Measurements from ENCODE around the gene ZCWPW2.

DNA sequence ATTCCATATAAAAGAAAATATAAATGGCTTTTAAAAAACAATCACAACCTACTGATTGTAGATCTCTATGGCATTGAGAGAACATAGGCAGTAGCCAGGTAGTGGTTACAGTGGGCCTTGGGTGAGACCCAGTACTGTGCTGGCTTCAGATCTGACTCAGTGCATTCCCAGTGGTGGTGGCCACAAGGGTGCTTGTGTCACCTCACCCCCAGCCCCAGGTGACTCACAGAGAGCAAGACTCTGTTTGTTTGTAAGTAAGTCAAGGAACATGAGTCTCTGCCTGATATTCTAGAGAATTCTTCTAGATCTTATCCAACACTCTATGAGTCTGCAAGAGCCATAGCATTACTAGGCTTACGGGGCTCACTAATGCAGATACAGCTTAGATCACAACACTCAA lies 118.9 kb downstream of the ZCWPW2 start:
- no peak for TF ChIP-seq EZH2 (IDR thresholded peaks at IDR 0.05; ENCODE audit: insufficient read depth, poor library complexity, severe bottlenecking)
- TF ChIP-seq EZH2phosphoT487 (IDR thresholded peaks at IDR 0.05; ENCODE audit: insufficient read depth, low read depth), result no peak
